NT2/D1 (cell line): Measurements from ENCODE around the gene CIITA.

Source experiments
- DNase-seq: peaks from one replicate; pipeline ENCODE4 v3.0.0-alpha.2; 2011; ENCODE audit warnings: low read depth, low spot score
- H3K27me3 ChIP-seq: 2 replicates; pipeline ENCODE4 v1.6.0; 2011; ENCODE audit warnings: mild to moderate bottlenecking; ENCODE audit not compliant: insufficient read length, insufficient read depth
- H3K36me3 ChIP-seq: 2 replicates; pipeline ENCODE4 v1.6.1; 2011; ENCODE audit warnings: mild to moderate bottlenecking, low read length, mixed read lengths; ENCODE audit not compliant: insufficient read depth, insufficient read length
- H3K4me1 ChIP-seq: 2 replicates; pipeline ENCODE4 v1.5.1; 2011; ENCODE audit not compliant: insufficient read depth, insufficient read length
- H3K4me3 ChIP-seq: 2 replicates; pipeline ENCODE4 v1.5.1; 2011; ENCODE audit warnings: low read depth; ENCODE audit not compliant: insufficient read length
- H3K9ac ChIP-seq: 2 replicates; pipeline ENCODE4 v1.6.0; 2011; ENCODE audit warnings: low read depth; ENCODE audit not compliant: insufficient read length
- H3K9me3 ChIP-seq: 2 replicates; pipeline ENCODE4 v1.5.1; 2011; ENCODE audit warnings: mild to moderate bottlenecking, low read length; ENCODE audit not compliant: insufficient read depth
- SUZ12 ChIP-seq: IDR thresholded peaks from 2 replicates; pipeline ENCODE4 v1.6.1; 2011; ENCODE audit not compliant: insufficient read length, insufficient read depth; ENCODE audit errors: extremely low read depth
- YY1 ChIP-seq: IDR thresholded peaks from 2 replicates; pipeline ENCODE4 v1.6.1; 2011; ENCODE audit not compliant: insufficient read length, insufficient read depth
- ZNF274 ChIP-seq: IDR thresholded peaks from 2 replicates; pipeline ENCODE4 v1.6.1; 2011; ENCODE audit warnings: mild to moderate bottlenecking, low read depth, low read length

CIITA gene

GRCh38 chr16:10976634-10977033 lies 99.6 kb downstream of the CIITA start:
- Histone ChIP-seq H3K4me3 (no peak overlapping the region), H3K27me3 (no peaks in the 10 kb centered on the region), H3K36me3 (peaks cover 51% of the 10 kb centered on the region), H3K4me1 (peaks cover 14% of the 10 kb centered on the region), H3K9ac (no peak overlapping the region), H3K9me3 (peaks cover 4% of the 10 kb centered on the region; the same call in 1 of the 2 replicates)
- no peak for TF ChIP-seq SUZ12
- no peak for TF ChIP-seq ZNF274
- TF ChIP-seq YY1 = no peak
- DNase-seq = no peak

- no peak overlapping the region for H3K9ac ChIP-seq
- peaks cover 13% of the 10 kb centered on the region for H3K4me1 ChIP-seq
- no peak for DNase-seq
- H3K36me3 ChIP-seq = peaks cover 61% of the 10 kb centered on the region
- H3K9me3 ChIP-seq = peaks cover 8% of the 10 kb centered on the region; the same call in 1 of the 2 replicates
- TF ChIP-seq ZNF274 = no peak
- TF ChIP-seq YY1 = no peak
- no peak for TF ChIP-seq SUZ12
- no peaks in the 10 kb centered on the region for H3K27me3 ChIP-seq
- no peak overlapping the region for H3K4me3 ChIP-seq
Observed at GRCh38 chr16:10978124-10978523, 101.1 kb downstream of the CIITA start.

DNA sequence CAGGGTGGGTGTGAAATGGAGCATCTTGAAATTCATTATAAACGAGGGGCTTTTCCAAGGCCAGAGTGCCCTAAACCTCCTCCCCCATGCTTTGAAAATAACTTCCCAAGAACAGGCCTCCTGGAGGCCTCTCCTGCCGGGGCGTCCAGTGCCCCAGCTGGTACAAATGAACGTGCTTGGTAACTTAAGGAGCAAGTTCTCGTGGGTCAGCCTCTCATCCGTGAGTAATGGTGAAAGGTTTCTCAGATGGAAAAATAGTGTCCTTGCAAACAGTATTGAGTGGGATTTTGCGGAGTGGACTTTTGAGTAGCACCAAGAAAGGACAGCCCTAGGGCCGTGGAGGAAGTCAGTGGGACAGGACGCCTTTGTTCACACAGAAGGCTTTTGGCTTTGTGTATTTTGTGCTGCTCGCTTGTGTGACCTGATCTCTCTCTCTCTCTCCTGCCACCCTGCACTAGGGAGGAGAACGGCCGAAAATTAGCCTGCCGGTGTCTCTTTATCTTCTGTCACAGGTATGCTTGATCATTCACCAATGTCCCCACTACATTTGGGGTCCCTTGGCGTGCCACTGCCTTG lies 102.0 kb downstream of the CIITA start:
- no peak overlapping the region for H3K4me3 ChIP-seq

GRCh38 chr16:10979717-10980601 lies 103.0 kb downstream of the CIITA start:
- peaks cover 8% of the 10 kb centered on the region; the same call in 1 of the 2 replicates for H3K9me3 ChIP-seq
- H3K9ac ChIP-seq = no peak overlapping the region
- peaks cover 13% of the 10 kb centered on the region for H3K4me1 ChIP-seq
- no peak for TF ChIP-seq SUZ12
- TF ChIP-seq YY1 = no peak
- no peak for TF ChIP-seq ZNF274
- H3K36me3 ChIP-seq = peaks cover 58% of the 10 kb centered on the region
- no peak overlapping the region for H3K4me3 ChIP-seq
- DNase-seq = no peak
- no peaks in the 10 kb centered on the region for H3K27me3 ChIP-seq

More for the DNA sequence above, 102.0 kb downstream of the CIITA start:
- peaks cover 8% of the 10 kb centered on the region; the same call in 1 of the 2 replicates for H3K9me3 ChIP-seq
- no peak for DNase-seq
- TF ChIP-seq SUZ12 (no peak), ZNF274 (no peak)
- peaks cover 13% of the 10 kb centered on the region for H3K4me1 ChIP-seq
- no peak overlapping the region for H3K9ac ChIP-seq
- no peaks in the 10 kb centered on the region for H3K27me3 ChIP-seq
- peaks cover 60% of the 10 kb centered on the region for H3K36me3 ChIP-seq

- H3K27me3 ChIP-seq = no peaks in the 10 kb centered on the region
- no peak for TF ChIP-seq ZNF274
- no peak for TF ChIP-seq YY1
- TF ChIP-seq SUZ12 = no peak
- H3K4me1 ChIP-seq = peaks cover 13% of the 10 kb centered on the region
- H3K36me3 ChIP-seq = peaks cover 60% of the 10 kb centered on the region
- no peak for DNase-seq
- H3K4me3 ChIP-seq = no peak overlapping the region
- H3K9ac ChIP-seq = no peak overlapping the region
- peaks cover 8% of the 10 kb centered on the region; the same call in 1 of the 2 replicates for H3K9me3 ChIP-seq
Observed at GRCh38 chr16:10980813-10981212, 103.8 kb downstream of the CIITA start.

DNA sequence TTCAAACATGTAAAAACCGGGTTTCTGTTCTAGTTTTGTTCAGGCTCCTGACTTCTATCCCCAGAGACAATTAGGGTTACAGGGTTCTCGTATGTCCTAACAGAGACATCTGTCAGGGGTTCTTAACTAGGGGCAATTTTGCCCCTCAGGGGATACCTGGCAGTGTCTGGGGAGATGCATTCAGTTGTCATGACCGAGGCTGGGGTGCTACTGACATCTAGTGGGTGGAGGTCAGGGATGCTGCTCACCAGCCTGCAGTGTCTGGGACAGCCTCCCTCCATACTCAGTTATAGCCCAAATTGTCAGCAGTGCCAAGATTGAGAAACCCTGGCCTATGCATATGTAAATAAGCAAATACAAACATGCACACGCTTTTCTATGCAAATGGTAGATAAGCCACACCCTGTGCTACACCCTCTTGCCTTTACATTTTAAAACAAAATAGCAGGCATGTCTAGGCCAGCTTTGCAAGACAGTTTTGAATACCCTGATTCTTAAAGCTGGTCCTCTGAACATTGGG lies 104.8 kb downstream of the CIITA start:
- no peak for DNase-seq
- Histone ChIP-seq H3K27me3 (no peaks in the 10 kb centered on the region), H3K4me1 (peaks cover 13% of the 10 kb centered on the region), H3K9me3 (peaks cover 8% of the 10 kb centered on the region; the same call in 1 of the 2 replicates), H3K9ac (no peak overlapping the region), H3K36me3 (peaks cover 62% of the 10 kb centered on the region), H3K4me3 (no peak overlapping the region)
- TF ChIP-seq SUZ12 (no peak), ZNF274 (no peak), YY1 (no peak)

- Histone ChIP-seq H3K9ac (no peak overlapping the region), H3K36me3 (peaks cover 64% of the 10 kb centered on the region), H3K9me3 (peaks cover 8% of the 10 kb centered on the region; the same call in 1 of the 2 replicates), H3K27me3 (no peaks in the 10 kb centered on the region), H3K4me1 (peaks cover 13% of the 10 kb centered on the region), H3K4me3 (no peak overlapping the region)
- TF ChIP-seq ZNF274 (no peak), YY1 (no peak), SUZ12 (no peak)
- DNase-seq = no peak
Observed at GRCh38 chr16:10982465-10983150, 105.6 kb downstream of the CIITA start.
